OCI-LY7 (cell line): ENCODE results near the gene BCAN. TPM values are rescaled to one million over a fixed set of nuclear protein-coding genes. Genes with fewer than 3 reads are reported as not detected.
A peak's percentile ranks its signal among the peaks of the same experiment; 100 is the strongest.

Source experiments
- BruUV-seq: library from RNA; stranded (reverse); fragments of 400-500 nt; replicated peaks from 2 replicates; lab custom pipeline; 2021; lab: Mats Ljungman, UMichigan
- CTCF ChIA-PET: fragments of 300-600 bp; sonication (Branson Sonifier 250); formaldehyde crosslinking; loops from one replicate; lab custom pipeline; 2022; ENCODE audit warnings: antibody characterized with exemption; ENCODE audit not compliant: unreplicated experiment; lab: Charles Lee
- POLR2A ChIA-PET: fragments of 300-600 bp; sonication (Branson Sonifier 250); formaldehyde crosslinking; loops from one replicate; lab custom pipeline; 2022; ENCODE audit warnings: antibody characterized with exemption; lab: Charles Lee
- DNase-seq: peaks from one replicate; pipeline ENCODE4 v3.0.0-alpha.2; 2015; ENCODE audit warnings: low spot score
- H2AFZ ChIP-seq: fragments of 200-600 bp; sonication (generic), shearing (Covaris generic); 2 replicates; pipeline ENCODE4 v1.6.1; 2014; ENCODE audit warnings: mild to moderate bottlenecking, antibody characterized with exemption, low read length, moderate library complexity
- H3K27ac ChIP-seq: fragments of 200-600 bp; sonication (generic); 2 replicates; pipeline ENCODE4 v1.5.1; 2014; ENCODE audit warnings: mixed run types, low read depth, mild to moderate bottlenecking, moderate library complexity, low read length, inconsistent platforms; ENCODE audit not compliant: poor library complexity, severe bottlenecking
- H3K36me3 ChIP-seq: fragments of 200-600 bp; sonication (generic); 2 replicates; pipeline ENCODE4 v1.6.1; 2014; ENCODE audit warnings: mild to moderate bottlenecking, antibody characterized with exemption, low read length, moderate library complexity, mixed read lengths; ENCODE audit not compliant: insufficient read depth
- H3K4me1 ChIP-seq: fragments of 200-600 bp; sonication (generic); 2 replicates; pipeline ENCODE4 v1.5.1; 2014; ENCODE audit warnings: mild to moderate bottlenecking, low read length; ENCODE audit not compliant: insufficient read depth, poor library complexity, severe bottlenecking
- H3K4me2 ChIP-seq: fragments of 200-600 bp; sonication (generic); 2 replicates; pipeline ENCODE4 v1.6.1; 2014; ENCODE audit warnings: mild to moderate bottlenecking, low read length
- H3K4me3 ChIP-seq: fragments of 200-600 bp; sonication (generic); 2 replicates; pipeline ENCODE4 v1.5.1; 2014; ENCODE audit warnings: mild to moderate bottlenecking, low read depth, low read length; ENCODE audit not compliant: poor library complexity, severe bottlenecking
- H3K79me2 ChIP-seq: fragments of 200-600 bp; sonication (generic); 2 replicates; pipeline ENCODE4 v1.6.1; 2016; ENCODE audit warnings: low read depth, mild to moderate bottlenecking, low read length, moderate library complexity, mixed read lengths; ENCODE audit not compliant: insufficient read depth
- H3K9me2 ChIP-seq: fragments of 200-600 bp; sonication (generic); 2 replicates; pipeline ENCODE4 v1.6.1; 2016; ENCODE audit warnings: mild to moderate bottlenecking, low read length, mixed read lengths; ENCODE audit not compliant: insufficient read depth
- H3K9me3 ChIP-seq: fragments of 200-600 bp; sonication (generic); 2 replicates; pipeline ENCODE4 v1.6.1; 2014; ENCODE audit warnings: mild to moderate bottlenecking, mixed run types, low read length, mixed read lengths
- H4K20me1 ChIP-seq: fragments of 200-600 bp; sonication (generic); 2 replicates; pipeline ENCODE4 v1.6.1; 2014; ENCODE audit warnings: mild to moderate bottlenecking, antibody characterized with exemption, low read length, moderate library complexity, mixed read lengths; ENCODE audit not compliant: insufficient read depth
- EZH2phosphoT487 ChIP-seq: fragments of 200-600 bp; sonication (generic); IDR thresholded peaks from 2 replicates; pipeline ENCODE4 v1.6.1; 2018; ENCODE audit warnings: low read depth, borderline replicate concordance, mild to moderate bottlenecking, mixed run types, antibody characterized with exemption, low read length, moderate library complexity, mixed read lengths
- intact Hi-C: fragments of 100-400 bp; cut with micrococcal nuclease; formaldehyde crosslinking; loops from one replicate; pipeline ENCODE4 v1.10.0; 2022; ENCODE audit not compliant: unreplicated experiment
- total RNA-seq, 2 experiments: library from RNA; depleted of rRNA in 1 of 2; stranded (reverse); fragments of >200 nt in 1 of 2; shearing (Covaris generic) in 1 of 2; gene quantifications; 2 replicates each; pipeline ENCODE4 v1.2.3, GENCODE V29; 2014 to 2022
- TF ChIP-seq, protein P1 (sequence below): fragments of 200-600 bp; sonication (generic); conservative IDR thresholded peaks from 2 replicates; pipeline ENCODE4 v1.5.1; 2014; ENCODE audit warnings: mild to moderate bottlenecking, antibody characterized with exemption, low read length, moderate library complexity, mixed read lengths

BCAN gene
- total RNA-seq, 2 experiments from 2014 or later: not detected

DNA sequence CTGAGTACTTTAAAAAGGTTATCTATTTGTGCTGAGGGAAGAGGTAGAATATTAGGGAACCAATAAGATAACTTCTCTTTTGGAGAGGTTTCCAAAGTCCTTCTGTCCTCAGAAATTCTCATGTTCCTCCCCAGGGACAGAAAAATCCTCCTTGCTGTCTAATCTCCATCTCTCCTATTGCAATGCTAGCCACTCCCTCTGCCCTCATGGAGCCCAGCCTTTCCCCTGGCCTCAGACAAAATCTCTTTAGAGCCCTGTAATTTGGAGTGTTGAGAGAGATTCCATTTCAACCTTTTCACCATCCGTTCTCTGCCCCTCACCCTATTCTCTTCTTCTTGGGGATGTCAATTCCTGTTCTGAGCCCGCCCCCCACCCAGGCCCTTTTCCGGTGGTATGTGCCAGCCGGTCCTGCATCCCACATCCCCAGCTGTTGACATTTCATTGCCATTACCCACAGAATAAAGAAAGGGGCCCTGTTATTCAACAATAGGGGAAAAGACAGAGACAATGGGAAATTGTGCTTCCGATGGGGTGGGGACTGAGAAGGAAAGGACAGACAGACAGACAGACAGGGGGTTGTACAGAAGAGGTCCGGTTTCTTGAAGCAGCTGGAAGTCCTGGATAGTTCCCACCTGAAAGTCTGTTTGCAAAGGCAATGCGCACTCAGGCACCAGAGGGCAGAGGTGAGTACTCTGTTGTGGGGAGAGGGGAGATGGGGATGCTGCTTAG, 22.9 kb upstream of the BCAN start, which contains the start of gene HAPLN2:
Gene HAPLN2 (plus strand): TSS at position 563 of the 729 bp plus-strand sequence. CDS start 4,076 bp downstream, outside the sequence.
- Histone ChIP-seq H3K9me3 (no peaks in the 10 kb centered on the region), H2AFZ (no peak within 1 kb of the TSS), H3K4me2 (no peak within 1 kb of the TSS), H3K79me2 (no peaks in the 10 kb centered on the region), H3K36me3 (no peaks in the 10 kb centered on the region), H3K9me2 (no peaks in the 10 kb centered on the region), H4K20me1 (no peaks in the 10 kb centered on the region), H3K4me1 (no peaks in the 10 kb centered on the region), H3K27ac (no peak within 1 kb of the TSS), H3K4me3 (no peak within 1 kb of the TSS)
- TF ChIP-seq EZH2phosphoT487: no peak
- TF ChIP-seq, protein P1, sequence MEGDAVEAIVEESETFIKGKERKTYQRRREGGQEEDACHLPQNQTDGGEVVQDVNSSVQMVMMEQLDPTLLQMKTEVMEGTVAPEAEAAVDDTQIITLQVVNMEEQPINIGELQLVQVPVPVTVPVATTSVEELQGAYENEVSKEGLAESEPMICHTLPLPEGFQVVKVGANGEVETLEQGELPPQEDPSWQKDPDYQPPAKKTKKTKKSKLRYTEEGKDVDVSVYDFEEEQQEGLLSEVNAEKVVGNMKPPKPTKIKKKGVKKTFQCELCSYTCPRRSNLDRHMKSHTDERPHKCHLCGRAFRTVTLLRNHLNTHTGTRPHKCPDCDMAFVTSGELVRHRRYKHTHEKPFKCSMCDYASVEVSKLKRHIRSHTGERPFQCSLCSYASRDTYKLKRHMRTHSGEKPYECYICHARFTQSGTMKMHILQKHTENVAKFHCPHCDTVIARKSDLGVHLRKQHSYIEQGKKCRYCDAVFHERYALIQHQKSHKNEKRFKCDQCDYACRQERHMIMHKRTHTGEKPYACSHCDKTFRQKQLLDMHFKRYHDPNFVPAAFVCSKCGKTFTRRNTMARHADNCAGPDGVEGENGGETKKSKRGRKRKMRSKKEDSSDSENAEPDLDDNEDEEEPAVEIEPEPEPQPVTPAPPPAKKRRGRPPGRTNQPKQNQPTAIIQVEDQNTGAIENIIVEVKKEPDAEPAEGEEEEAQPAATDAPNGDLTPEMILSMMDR: peak; percentile 78
- DNase-seq: peak; percentile 45
- no TSS peak for BruUV-seq
- CTCF ChIA-PET: interaction anchor here (0.6 to 1.2 kb wide), 2 partner anchors 10 to 257 kb away, joined by 4 to 15 read pairs; no protein-coding TSS in a partner anchor
- POLR2A ChIA-PET: no interaction called here
- intact Hi-C loops: no loop called here

DNA sequence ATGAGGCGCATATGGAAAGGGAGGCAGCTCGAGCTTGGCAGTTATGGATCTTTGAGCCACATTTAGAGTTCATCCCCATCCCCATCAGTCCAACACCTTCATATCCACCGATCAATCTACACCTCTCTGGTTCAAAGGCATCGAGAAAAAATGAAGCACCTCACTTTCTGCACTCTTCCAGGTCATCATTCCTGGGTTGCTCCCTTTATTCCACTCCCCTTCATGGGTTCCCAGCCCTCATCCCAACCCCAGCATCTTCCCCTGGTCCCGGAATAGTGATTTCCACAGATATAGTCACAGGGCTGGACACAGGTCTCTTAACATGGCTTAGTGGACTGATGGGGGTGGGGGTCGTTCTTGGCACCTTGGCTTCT, 22.3 kb upstream of the BCAN start:
- POLR2A ChIA-PET: no interaction called here

More for the DNA sequence above, 22.3 kb upstream of the BCAN start:
- Histone ChIP-seq H3K36me3 (no peaks in the 10 kb centered on the region), H3K4me3 (no peak overlapping the region), H3K79me2 (no peaks in the 10 kb centered on the region), H3K4me2 (no peak overlapping the region), H3K4me1 (no peaks in the 10 kb centered on the region), H3K9me2 (no peaks in the 10 kb centered on the region), H2AFZ (no peak overlapping the region), H4K20me1 (no peaks in the 10 kb centered on the region), H3K27ac (no peak overlapping the region), H3K9me3 (no peaks in the 10 kb centered on the region)
- BruUV-seq: no TSS peak
- TF ChIP-seq EZH2phosphoT487: no peak
- TF ChIP-seq, protein P1: no peak; the same call in 1 of the 2 replicates
- intact Hi-C loops: no loop called here
- CTCF ChIA-PET: interaction anchor here (1.2 kb wide), 1 partner anchor 11 kb away, joined by 4 read pairs; no protein-coding TSS in a partner anchor
- DNase-seq: no peak
